Spinal cord (tissue), 10 donors: Measurements from ENCODE around the gene CNTLN. TPM values are rescaled to one million over a fixed set of nuclear protein-coding genes. Genes with fewer than 3 reads are reported as not detected.
"Not testable (repeated sequence)": the region's sequence is repeated elsewhere in the genome, so short reads cannot be mapped to it uniquely, and the experiment has no call there.

Experiments used
- DNase-seq, 6 donors: peaks; one replicate each; pipeline versions ENCODE4 v3.0.0 to v3.0.0-alpha.2; 2013 to 2015; ENCODE audit warnings: low spot score in 6 of 6, low read depth in 4 of 6
- H3K27ac ChIP-seq: one replicate; pipeline ENCODE4 v1.5.1; 2013; ENCODE audit warnings: low read depth, low read length, control low read depth
- H3K27me3 ChIP-seq: one replicate; pipeline ENCODE4 v1.6.1; 2013; ENCODE audit warnings: low read length; ENCODE audit not compliant: control insufficient read depth, insufficient read depth
- H3K36me3 ChIP-seq: one replicate; pipeline ENCODE4 v1.6.1; 2013; ENCODE audit warnings: low read length; ENCODE audit not compliant: control insufficient read depth, insufficient read depth
- H3K4me1 ChIP-seq: one replicate; pipeline ENCODE4 v1.6.1; 2013; ENCODE audit warnings: low read length; ENCODE audit not compliant: control insufficient read depth, insufficient read depth
- H3K4me3 ChIP-seq: one replicate; pipeline ENCODE4 v1.5.1; 2013; ENCODE audit warnings: low read depth, low read length, control low read depth
- H3K9me3 ChIP-seq: one replicate; pipeline ENCODE4 v1.6.1; 2013; ENCODE audit warnings: low read length; ENCODE audit not compliant: control insufficient read depth, insufficient read depth
- WGBS: methylation state at CpG from one replicate; pipeline ENCODE4 v1.1.5; 2013; ENCODE audit warnings: missing lambda C conversion rate; ENCODE audit not compliant: insufficient coverage; 5-methylcytosine and 5-hydroxymethylcytosine counted together
- polyA plus RNA-seq, 2 donors: library from polyadenylated mRNA; unstranded; fragments of 120-200 nt; gene quantifications; one replicate each; pipeline ENCODE4 v1.2.1, GENCODE V29; 2013; ENCODE audit not compliant: insufficient read length in 2 of 2
- total RNA-seq, 2 donors: library from RNA; depleted of rRNA in 1 of 2; stranded (reverse); fragments of 120-200 nt in 1 of 2; fragments of >200 nt in 1 of 2; gene quantifications; one replicate each; pipeline versions ENCODE4 v1.2.3 to v1.2.4, GENCODE V29; 2013 to 2014
- donor health status: healthy.

The CNTLN gene
- total and polyA plus RNA-seq, 4 donors = 7.4 to 21.7 (median 13.8) TPM

- no peak for DNase-seq
- H3K27ac ChIP-seq = no peak overlapping the region
- peaks cover 4% of the 10 kb centered on the region for H3K9me3 ChIP-seq
- WGBS = 80% methylated on average over 3 of the region's 4 CpGs
- H3K4me3 ChIP-seq = no peak overlapping the region
- no peaks in the 10 kb centered on the region for H3K36me3 ChIP-seq
- H3K4me1 ChIP-seq = no peaks in the 10 kb centered on the region
- no peaks in the 10 kb centered on the region for H3K27me3 ChIP-seq
Observed at GRCh38 chr9:17280350-17281012, 145.6 kb downstream of the CNTLN start.

- not testable (repeated sequence) for H3K27ac ChIP-seq, H3K4me1 ChIP-seq, H3K36me3 ChIP-seq, H3K9me3 ChIP-seq, H3K4me3 ChIP-seq, DNase-seq, H3K27me3 ChIP-seq
- 97% methylated on average over 7 of the region's 22 CpGs for WGBS
Observed at GRCh38 chr9:17290673-17291072, 155.8 kb downstream of the CNTLN start.

- DNase-seq = no peak
Observed at GRCh38 chr9:17291766-17292165, 156.9 kb downstream of the CNTLN start.

GRCh38 chr9:17293685-17294084 lies 158.8 kb downstream of the CNTLN start:
- DNase-seq = no peak
- H3K4me1 ChIP-seq = no peaks in the 10 kb centered on the region
- H3K4me3 ChIP-seq = no peak overlapping the region
- H3K9me3 ChIP-seq = no peaks in the 10 kb centered on the region
- no peaks in the 10 kb centered on the region for H3K27me3 ChIP-seq
- WGBS = 94% methylated on average over 12 of the region's 12 CpGs
- no peak overlapping the region for H3K27ac ChIP-seq
- H3K36me3 ChIP-seq = peaks cover 5% of the 10 kb centered on the region

More at GRCh38 chr9:17291766-17292165, 156.9 kb downstream of the CNTLN start:
- Histone ChIP-seq H3K27me3 (no peaks in the 10 kb centered on the region), H3K4me1 (no peaks in the 10 kb centered on the region), H3K9me3 (no peaks in the 10 kb centered on the region), H3K36me3 (peaks cover 5% of the 10 kb centered on the region), H3K4me3 (no peak overlapping the region), H3K27ac (no peak overlapping the region)
- 100% methylated on average over 1 of the region's 2 CpGs for WGBS

GRCh38 chr9:17294822-17295624 lies 160.2 kb downstream of the CNTLN start:
- no peak overlapping the region for H3K27ac ChIP-seq
- 96% methylated on average over 36 of the region's 41 CpGs for WGBS
- no peak for DNase-seq
- no peak overlapping the region for H3K4me3 ChIP-seq
- peaks cover 5% of the 10 kb centered on the region for H3K36me3 ChIP-seq
- H3K4me1 ChIP-seq = no peaks in the 10 kb centered on the region
- H3K9me3 ChIP-seq = no peaks in the 10 kb centered on the region
- H3K27me3 ChIP-seq = no peaks in the 10 kb centered on the region

- H3K9me3 ChIP-seq = no peaks in the 10 kb centered on the region
- no peaks in the 10 kb centered on the region for H3K4me1 ChIP-seq
- no peaks in the 10 kb centered on the region for H3K36me3 ChIP-seq
- no peak overlapping the region for H3K27ac ChIP-seq
- no peak overlapping the region for H3K4me3 ChIP-seq
- DNase-seq = no peak
- no peaks in the 10 kb centered on the region for H3K27me3 ChIP-seq
Observed at GRCh38 chr9:17315341-17315740, 180.5 kb downstream of the CNTLN start.

GRCh38 chr9:17318821-17319320 lies 184.0 kb downstream of the CNTLN start:
- H3K27ac ChIP-seq = no peak overlapping the region
- H3K4me3 ChIP-seq = no peak overlapping the region
- no peaks in the 10 kb centered on the region for H3K4me1 ChIP-seq
- WGBS = 100% methylated on average over 3 of the region's 4 CpGs
- DNase-seq = no peak
- H3K27me3 ChIP-seq = no peaks in the 10 kb centered on the region
- H3K9me3 ChIP-seq = no peaks in the 10 kb centered on the region
- H3K36me3 ChIP-seq = no peaks in the 10 kb centered on the region

GRCh38 chr9:17319864-17320263 lies 185.0 kb downstream of the CNTLN start:
- Histone ChIP-seq H3K4me1 (no peaks in the 10 kb centered on the region), H3K4me3 (no peak overlapping the region)
- WGBS = no CpG with 5 or more reads among the region's 1 CpG

GRCh38 chr9:17322882-17323864 lies 188.3 kb downstream of the CNTLN start:
- no peaks in the 10 kb centered on the region for H3K9me3 ChIP-seq
- H3K27me3 ChIP-seq = no peaks in the 10 kb centered on the region
- H3K4me3 ChIP-seq = no peak overlapping the region
- 28% methylated on average over 2 of the region's 10 CpGs for WGBS
- H3K36me3 ChIP-seq = no peaks in the 10 kb centered on the region
- peak in 3 of 6 donors; percentile 15 to 94 (median 56) for DNase-seq
- no peaks in the 10 kb centered on the region for H3K4me1 ChIP-seq
- no peak overlapping the region for H3K27ac ChIP-seq

More at GRCh38 chr9:17319864-17320263, 185.0 kb downstream of the CNTLN start:
- Histone ChIP-seq H3K9me3 (no peaks in the 10 kb centered on the region), H3K36me3 (no peaks in the 10 kb centered on the region), H3K27me3 (no peaks in the 10 kb centered on the region), H3K27ac (no peak overlapping the region)
- no peak for DNase-seq
